OCI-LY3 (cell line): Measurements from ENCODE around the gene ABL2.
"Not testable (repeated sequence)": the region's sequence is repeated elsewhere in the genome, so short reads cannot be mapped to it uniquely, and the experiment has no call there.

Source experiments
- H2AFZ ChIP-seq: fragments of 200-600, 300-600 bp; shearing (Covaris generic); 2 replicates; pipeline ENCODE4 v1.6.0; 2014; ENCODE audit warnings: antibody characterized with exemption, low read depth, low read length
- H3K27ac ChIP-seq: fragments of 200-600, 300-600 bp; sonication (generic); 2 replicates; pipeline ENCODE4 v1.5.1; 2014; ENCODE audit warnings: mild to moderate bottlenecking, low read length, moderate library complexity, mixed read lengths
- H3K27me3 ChIP-seq: fragments of 200-600, 300-600 bp; sonication (generic); 2 replicates; pipeline ENCODE4 v1.6.1; 2014; ENCODE audit warnings: low read depth, low read length, mixed read lengths
- H3K36me3 ChIP-seq: fragments of 200-600, 300-600 bp; sonication (generic); replicated peaks from 2 replicates; pipeline ENCODE3; 2014; ENCODE audit warnings: low read depth, low read length, mixed read lengths
- H3K4me1 ChIP-seq: fragments of 300-600, 200-600 bp; sonication (generic); 2 replicates; pipeline ENCODE4 v1.6.1; 2014; ENCODE audit warnings: low read length, mixed read lengths
- H3K4me2 ChIP-seq: fragments of 200-600, 300-600 bp; sonication (generic); 2 replicates; pipeline ENCODE4 v1.6.1; 2014; ENCODE audit warnings: low read length, mixed read lengths
- H3K4me3 ChIP-seq: fragments of 300-600, 200-600 bp; sonication (generic); 2 replicates; pipeline ENCODE4 v1.5.1; 2014; ENCODE audit warnings: antibody characterized with exemption, mild to moderate bottlenecking, low read length, moderate library complexity
- H3K79me2 ChIP-seq: fragments of 300-600, 200-600 bp; shearing (Covaris generic); 2 replicates; pipeline ENCODE4 v1.6.1; 2014; ENCODE audit warnings: mild to moderate bottlenecking, low read length, mixed read lengths
- H3K9ac ChIP-seq: fragments of 300-600, 200-600 bp; shearing (Covaris generic); 2 replicates; pipeline ENCODE4 v1.6.0; 2014; ENCODE audit warnings: mild to moderate bottlenecking, low read length, moderate library complexity
- H3K9me3 ChIP-seq: fragments of 200-600, 300-600 bp; shearing (Covaris generic); 2 replicates; pipeline ENCODE4 v1.6.1; 2014; ENCODE audit warnings: low read length, mixed read lengths; ENCODE audit not compliant: insufficient read depth
- H4K20me1 ChIP-seq: fragments of 200-600, 300-600 bp; sonication (generic); 2 replicates; pipeline ENCODE4 v1.6.1; 2016; ENCODE audit warnings: low read length, mixed read lengths; ENCODE audit not compliant: insufficient read depth
- EZH2phosphoT487 ChIP-seq: fragments of 200-600 bp; shearing (Covaris generic); IDR thresholded peaks from 2 replicates; pipeline ENCODE4 v1.6.1; 2018; ENCODE audit warnings: antibody characterized with exemption, mixed run types, low read depth
- TF ChIP-seq, protein P1 (sequence below): fragments of 200-600, 300-600 bp; sonication (generic); IDR thresholded peaks from 2 replicates; pipeline ENCODE4 v1.5.1; 2014; ENCODE audit warnings: antibody characterized with exemption, low read length, low read depth

ABL2 gene

DNA sequence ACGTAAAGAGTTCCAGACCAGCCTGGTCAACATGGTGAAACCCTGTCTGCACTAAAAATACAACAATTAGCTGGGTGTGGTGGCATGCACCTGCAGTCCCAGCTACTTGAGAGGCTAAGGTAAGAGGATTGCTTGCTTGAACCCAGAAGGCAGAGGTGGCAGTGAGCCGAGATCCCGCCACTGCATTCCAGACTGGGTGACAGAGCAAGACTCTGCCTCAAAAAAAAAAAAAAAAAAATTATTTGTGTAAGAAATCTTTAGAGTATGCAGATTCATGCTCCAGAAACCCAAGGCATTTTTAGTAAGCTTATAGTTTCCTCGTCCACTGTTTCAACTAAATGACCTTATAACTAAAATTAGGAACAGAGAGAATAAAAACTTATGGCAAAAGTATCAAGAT lies 51.3 kb downstream of the ABL2 start:
- Histone ChIP-seq H3K4me2 (no peak overlapping the region), H3K36me3 (no peaks in the 10 kb centered on the region)

DNA sequence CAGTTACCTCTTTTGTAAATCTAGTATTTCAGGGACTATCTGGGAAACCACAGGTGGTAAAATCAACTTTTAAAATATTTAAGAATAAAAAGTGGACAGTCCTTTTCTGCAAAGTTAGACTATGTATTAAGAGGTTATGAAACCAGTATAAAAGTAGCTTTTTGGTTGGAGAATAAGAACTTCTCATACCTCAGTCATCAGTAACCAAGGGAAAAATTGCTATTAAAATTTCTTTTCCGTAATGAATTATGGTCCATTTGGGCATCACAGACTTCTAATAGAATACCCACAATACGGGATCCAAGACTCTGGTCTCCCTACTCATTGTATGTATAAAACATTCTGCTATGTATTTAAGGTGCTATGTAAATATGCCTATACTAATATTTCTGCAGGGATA lies 51.9 kb downstream of the ABL2 start:
- H3K27ac ChIP-seq = no peak overlapping the region
- no peak overlapping the region for H3K9ac ChIP-seq
- TF ChIP-seq, protein P1, sequence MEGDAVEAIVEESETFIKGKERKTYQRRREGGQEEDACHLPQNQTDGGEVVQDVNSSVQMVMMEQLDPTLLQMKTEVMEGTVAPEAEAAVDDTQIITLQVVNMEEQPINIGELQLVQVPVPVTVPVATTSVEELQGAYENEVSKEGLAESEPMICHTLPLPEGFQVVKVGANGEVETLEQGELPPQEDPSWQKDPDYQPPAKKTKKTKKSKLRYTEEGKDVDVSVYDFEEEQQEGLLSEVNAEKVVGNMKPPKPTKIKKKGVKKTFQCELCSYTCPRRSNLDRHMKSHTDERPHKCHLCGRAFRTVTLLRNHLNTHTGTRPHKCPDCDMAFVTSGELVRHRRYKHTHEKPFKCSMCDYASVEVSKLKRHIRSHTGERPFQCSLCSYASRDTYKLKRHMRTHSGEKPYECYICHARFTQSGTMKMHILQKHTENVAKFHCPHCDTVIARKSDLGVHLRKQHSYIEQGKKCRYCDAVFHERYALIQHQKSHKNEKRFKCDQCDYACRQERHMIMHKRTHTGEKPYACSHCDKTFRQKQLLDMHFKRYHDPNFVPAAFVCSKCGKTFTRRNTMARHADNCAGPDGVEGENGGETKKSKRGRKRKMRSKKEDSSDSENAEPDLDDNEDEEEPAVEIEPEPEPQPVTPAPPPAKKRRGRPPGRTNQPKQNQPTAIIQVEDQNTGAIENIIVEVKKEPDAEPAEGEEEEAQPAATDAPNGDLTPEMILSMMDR = no peak
- TF ChIP-seq EZH2phosphoT487 = no peak
- H3K4me3 ChIP-seq = no peak overlapping the region
- peaks cover 26% of the 10 kb centered on the region for H3K79me2 ChIP-seq
- no peaks in the 10 kb centered on the region for H3K36me3 ChIP-seq
- H3K27me3 ChIP-seq = no peaks in the 10 kb centered on the region
- peaks cover 6% of the 10 kb centered on the region; the same call in 1 of the 2 replicates for H4K20me1 ChIP-seq
- no peaks in the 10 kb centered on the region for H3K9me3 ChIP-seq
- no peak overlapping the region for H3K4me2 ChIP-seq
- H2AFZ ChIP-seq = no peak overlapping the region
- H3K4me1 ChIP-seq = no peaks in the 10 kb centered on the region

More for the DNA sequence above, 51.3 kb downstream of the ABL2 start:
- H3K27me3 ChIP-seq = no peaks in the 10 kb centered on the region
- peaks cover 30% of the 10 kb centered on the region for H3K79me2 ChIP-seq
- TF ChIP-seq, protein P1 = no peak
- TF ChIP-seq EZH2phosphoT487 = no peak
- no peaks in the 10 kb centered on the region for H3K9me3 ChIP-seq
- no peak overlapping the region for H3K27ac ChIP-seq
- no peak overlapping the region for H3K4me3 ChIP-seq
- H3K4me1 ChIP-seq = no peaks in the 10 kb centered on the region
- H4K20me1 ChIP-seq = peaks cover 6% of the 10 kb centered on the region; the same call in 1 of the 2 replicates
- H2AFZ ChIP-seq = no peak overlapping the region
- no peak overlapping the region for H3K9ac ChIP-seq

DNA sequence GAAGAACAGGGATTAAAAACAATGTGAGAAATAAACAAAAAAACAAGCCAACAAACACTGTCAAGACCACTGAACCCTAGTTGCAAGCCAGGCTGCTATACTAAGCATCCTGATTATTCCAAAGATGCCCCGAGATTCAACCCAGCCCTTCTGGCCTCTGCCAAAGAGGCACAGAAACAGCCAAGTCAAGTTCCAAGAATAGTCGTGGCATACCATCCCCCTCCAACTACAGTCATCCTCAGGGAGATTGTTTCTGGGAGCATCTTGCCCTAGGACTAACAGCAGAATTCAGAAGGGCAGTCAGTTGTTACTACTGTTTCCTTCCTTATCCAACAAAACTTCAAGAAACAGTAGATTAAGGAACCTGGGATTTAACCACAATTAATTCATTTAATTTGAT lies 52.3 kb downstream of the ABL2 start:
- Histone ChIP-seq H3K27ac (no peak overlapping the region), H3K4me3 (no peak overlapping the region), H3K27me3 (no peaks in the 10 kb centered on the region), H3K9ac (no peak overlapping the region), H3K79me2 (peaks cover 25% of the 10 kb centered on the region), H4K20me1 (peaks cover 6% of the 10 kb centered on the region; the same call in 1 of the 2 replicates), H3K36me3 (no peaks in the 10 kb centered on the region), H3K4me2 (no peak overlapping the region), H2AFZ (no peak overlapping the region), H3K9me3 (no peaks in the 10 kb centered on the region), H3K4me1 (no peaks in the 10 kb centered on the region)
- TF ChIP-seq EZH2phosphoT487 = no peak
- TF ChIP-seq, protein P1 = no peak

DNA sequence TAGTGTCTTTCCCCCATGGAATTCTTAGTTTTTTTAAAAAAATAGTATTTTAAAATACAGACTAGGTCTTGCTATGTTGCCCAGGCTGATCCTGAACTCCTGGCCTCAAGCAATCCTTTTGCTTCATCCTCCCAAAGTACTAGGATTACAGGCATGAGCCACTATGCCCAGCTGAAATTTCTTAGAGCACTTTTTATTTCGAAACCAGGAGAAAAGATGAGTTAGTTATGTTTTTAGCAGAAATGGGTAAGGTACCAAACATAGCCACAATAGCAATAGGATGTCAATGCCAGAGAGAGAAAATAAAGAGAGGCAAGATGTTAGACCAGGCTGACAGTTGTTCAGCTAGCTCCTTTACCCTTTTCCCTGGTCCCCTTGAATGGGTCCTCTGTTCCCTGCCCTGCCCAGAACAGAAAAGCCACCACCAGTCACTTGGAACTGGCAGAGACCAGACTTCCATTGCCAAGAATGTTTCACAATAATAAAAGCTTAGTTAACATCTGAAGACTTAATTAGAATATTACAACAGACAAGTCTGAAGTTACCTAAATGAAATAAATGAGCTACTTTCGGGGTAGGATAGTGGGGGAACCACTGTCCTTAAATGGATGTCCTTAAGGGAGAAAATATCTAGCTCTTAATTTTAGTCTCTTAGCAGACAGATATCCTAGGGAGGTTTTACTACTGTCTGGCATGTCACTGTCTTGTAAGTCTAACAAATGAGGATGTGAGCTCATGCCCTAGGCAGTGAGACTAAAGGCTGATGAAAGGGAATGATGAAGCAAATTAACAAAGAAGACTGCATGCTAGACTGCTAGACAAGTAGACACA lies 54.3 kb downstream of the ABL2 start:
- Histone ChIP-seq H3K27me3 (no peaks in the 10 kb centered on the region), H3K4me1 (no peaks in the 10 kb centered on the region), H2AFZ (no peak overlapping the region), H3K79me2 (peaks cover 29% of the 10 kb centered on the region), H3K27ac (no peak overlapping the region), H3K4me3 (no peak overlapping the region), H3K9me3 (no peaks in the 10 kb centered on the region), H3K9ac (no peak overlapping the region), H4K20me1 (peaks cover 6% of the 10 kb centered on the region; the same call in 1 of the 2 replicates), H3K4me2 (no peak overlapping the region), H3K36me3 (no peaks in the 10 kb centered on the region)
- TF ChIP-seq, protein P1 = no peak
- TF ChIP-seq EZH2phosphoT487 = no peak

DNA sequence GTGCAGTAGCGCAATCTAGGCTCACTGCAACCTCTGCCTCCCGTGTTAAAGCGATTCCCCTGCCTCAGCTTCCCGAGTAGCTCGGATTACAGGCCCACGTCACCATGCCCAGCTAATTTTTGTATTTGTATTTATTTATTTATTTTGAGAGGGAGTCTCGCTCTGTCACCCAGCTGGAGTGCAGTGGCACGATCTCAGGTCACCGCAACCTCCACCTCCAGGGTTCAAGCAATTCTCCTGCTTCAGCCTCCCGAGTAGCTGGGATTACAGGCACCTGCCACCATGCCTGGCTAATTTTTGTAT lies 59.1 kb downstream of the ABL2 start:
- H3K4me1 ChIP-seq = peaks cover 15% of the 10 kb centered on the region
- H3K27me3 ChIP-seq, H3K4me3 ChIP-seq, H4K20me1 ChIP-seq, H3K36me3 ChIP-seq, H3K9me3 ChIP-seq, H2AFZ ChIP-seq, H3K9ac ChIP-seq, H3K27ac ChIP-seq, H3K4me2 ChIP-seq: not testable (repeated sequence)
- peaks cover 27% of the 10 kb centered on the region for H3K79me2 ChIP-seq
